HL-60 (cell line): ENCODE data around the gene INHA.

Experiments used
- DNase-seq, 2 experiments: peaks; one replicate each; pipeline ENCODE4 v3.0.0-alpha.2; 2010 to 2020; ENCODE audit warnings: low read depth in 1 of 2, low spot score in 1 of 2
- H3K27ac ChIP-seq: fragments of 250-450 bp; sonication (Bioruptor Pico); replicated peaks from 2 replicates; pipeline ENCODE4 v1.5.1; 2020; ENCODE audit warnings: mild to moderate bottlenecking, moderate library complexity
- H3K27me3 ChIP-seq: fragments of 250-450 bp; sonication (Bioruptor Pico); 2 replicates; pipeline ENCODE4 v1.5.1; 2021; ENCODE audit warnings: mild to moderate bottlenecking, moderate library complexity; ENCODE audit not compliant: insufficient read depth, poor library complexity, severe bottlenecking
- H3K4me3 ChIP-seq: replicated peaks from 2 replicates; pipeline ENCODE4 v1.5.1; 2011; ENCODE audit warnings: mild to moderate bottlenecking, control low read depth, low read length; ENCODE audit not compliant: insufficient read depth
- GABPA ChIP-seq: IDR thresholded peaks from 2 replicates; pipeline ENCODE4 v1.6.1; 2012; ENCODE audit warnings: low read depth
- POLR2AphosphoS5 ChIP-seq: IDR thresholded peaks from 2 replicates; pipeline ENCODE4 v1.6.1; 2012; ENCODE audit warnings: low read depth
- SPI1 ChIP-seq: IDR thresholded peaks from 2 replicates; pipeline ENCODE4 v1.6.1; 2012; ENCODE audit warnings: low read depth, mild to moderate bottlenecking, borderline replicate concordance
- TF ChIP-seq, protein P1 (sequence below): IDR thresholded peaks from one replicate; pipeline ENCODE4 v1.5.1; 2011; ENCODE audit warnings: low read length, control low read depth, inconsistent platforms; ENCODE audit not compliant: insufficient read depth
- TF ChIP-seq, protein P2 (sequence below): IDR thresholded peaks from 2 replicates; pipeline ENCODE4 v1.6.1; 2012; ENCODE audit warnings: low read depth; ENCODE audit not compliant: insufficient replicate concordance

INHA gene

DNA sequence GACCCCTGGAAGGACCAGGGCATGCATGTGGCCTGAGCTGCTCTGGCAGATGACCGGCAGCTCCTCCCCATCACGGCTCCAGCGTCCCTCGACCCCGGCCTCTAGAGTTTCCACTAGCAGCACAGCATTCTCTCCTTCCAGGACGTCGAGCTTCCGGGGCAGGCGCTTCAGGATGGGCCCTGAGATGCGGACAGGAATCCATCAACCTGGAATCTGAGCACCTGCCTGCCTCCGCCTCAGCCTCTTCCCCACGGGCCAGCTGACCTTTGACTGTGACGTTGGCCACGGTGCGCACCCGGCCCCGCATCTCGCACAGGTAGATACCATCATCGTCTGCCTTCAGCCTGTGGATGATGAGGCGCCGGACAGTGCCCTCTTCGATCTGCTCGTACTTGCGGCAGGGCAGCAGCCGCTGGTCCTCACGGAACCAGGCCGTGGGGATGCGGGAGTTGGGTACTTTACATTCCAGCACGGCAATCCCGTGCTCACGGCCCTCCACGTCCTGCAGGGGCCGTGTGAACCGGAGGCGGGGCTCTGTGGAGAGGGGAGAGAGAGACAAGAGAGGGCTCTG is 4.2 kb upstream of the INHA start:
- TF ChIP-seq, protein P1, sequence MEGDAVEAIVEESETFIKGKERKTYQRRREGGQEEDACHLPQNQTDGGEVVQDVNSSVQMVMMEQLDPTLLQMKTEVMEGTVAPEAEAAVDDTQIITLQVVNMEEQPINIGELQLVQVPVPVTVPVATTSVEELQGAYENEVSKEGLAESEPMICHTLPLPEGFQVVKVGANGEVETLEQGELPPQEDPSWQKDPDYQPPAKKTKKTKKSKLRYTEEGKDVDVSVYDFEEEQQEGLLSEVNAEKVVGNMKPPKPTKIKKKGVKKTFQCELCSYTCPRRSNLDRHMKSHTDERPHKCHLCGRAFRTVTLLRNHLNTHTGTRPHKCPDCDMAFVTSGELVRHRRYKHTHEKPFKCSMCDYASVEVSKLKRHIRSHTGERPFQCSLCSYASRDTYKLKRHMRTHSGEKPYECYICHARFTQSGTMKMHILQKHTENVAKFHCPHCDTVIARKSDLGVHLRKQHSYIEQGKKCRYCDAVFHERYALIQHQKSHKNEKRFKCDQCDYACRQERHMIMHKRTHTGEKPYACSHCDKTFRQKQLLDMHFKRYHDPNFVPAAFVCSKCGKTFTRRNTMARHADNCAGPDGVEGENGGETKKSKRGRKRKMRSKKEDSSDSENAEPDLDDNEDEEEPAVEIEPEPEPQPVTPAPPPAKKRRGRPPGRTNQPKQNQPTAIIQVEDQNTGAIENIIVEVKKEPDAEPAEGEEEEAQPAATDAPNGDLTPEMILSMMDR = no peak
- TF ChIP-seq SPI1 (no peak), POLR2AphosphoS5 (no peak), GABPA (no peak)
- TF ChIP-seq, protein P2, sequence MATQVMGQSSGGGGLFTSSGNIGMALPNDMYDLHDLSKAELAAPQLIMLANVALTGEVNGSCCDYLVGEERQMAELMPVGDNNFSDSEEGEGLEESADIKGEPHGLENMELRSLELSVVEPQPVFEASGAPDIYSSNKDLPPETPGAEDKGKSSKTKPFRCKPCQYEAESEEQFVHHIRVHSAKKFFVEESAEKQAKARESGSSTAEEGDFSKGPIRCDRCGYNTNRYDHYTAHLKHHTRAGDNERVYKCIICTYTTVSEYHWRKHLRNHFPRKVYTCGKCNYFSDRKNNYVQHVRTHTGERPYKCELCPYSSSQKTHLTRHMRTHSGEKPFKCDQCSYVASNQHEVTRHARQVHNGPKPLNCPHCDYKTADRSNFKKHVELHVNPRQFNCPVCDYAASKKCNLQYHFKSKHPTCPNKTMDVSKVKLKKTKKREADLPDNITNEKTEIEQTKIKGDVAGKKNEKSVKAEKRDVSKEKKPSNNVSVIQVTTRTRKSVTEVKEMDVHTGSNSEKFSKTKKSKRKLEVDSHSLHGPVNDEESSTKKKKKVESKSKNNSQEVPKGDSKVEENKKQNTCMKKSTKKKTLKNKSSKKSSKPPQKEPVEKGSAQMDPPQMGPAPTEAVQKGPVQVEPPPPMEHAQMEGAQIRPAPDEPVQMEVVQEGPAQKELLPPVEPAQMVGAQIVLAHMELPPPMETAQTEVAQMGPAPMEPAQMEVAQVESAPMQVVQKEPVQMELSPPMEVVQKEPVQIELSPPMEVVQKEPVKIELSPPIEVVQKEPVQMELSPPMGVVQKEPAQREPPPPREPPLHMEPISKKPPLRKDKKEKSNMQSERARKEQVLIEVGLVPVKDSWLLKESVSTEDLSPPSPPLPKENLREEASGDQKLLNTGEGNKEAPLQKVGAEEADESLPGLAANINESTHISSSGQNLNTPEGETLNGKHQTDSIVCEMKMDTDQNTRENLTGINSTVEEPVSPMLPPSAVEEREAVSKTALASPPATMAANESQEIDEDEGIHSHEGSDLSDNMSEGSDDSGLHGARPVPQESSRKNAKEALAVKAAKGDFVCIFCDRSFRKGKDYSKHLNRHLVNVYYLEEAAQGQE = no peak
- DNase-seq = no peak
- Histone ChIP-seq H3K27me3 (peaks cover 9% of the 10 kb centered on the region), H3K27ac (no peak overlapping the region), H3K4me3 (no peak overlapping the region)

DNA sequence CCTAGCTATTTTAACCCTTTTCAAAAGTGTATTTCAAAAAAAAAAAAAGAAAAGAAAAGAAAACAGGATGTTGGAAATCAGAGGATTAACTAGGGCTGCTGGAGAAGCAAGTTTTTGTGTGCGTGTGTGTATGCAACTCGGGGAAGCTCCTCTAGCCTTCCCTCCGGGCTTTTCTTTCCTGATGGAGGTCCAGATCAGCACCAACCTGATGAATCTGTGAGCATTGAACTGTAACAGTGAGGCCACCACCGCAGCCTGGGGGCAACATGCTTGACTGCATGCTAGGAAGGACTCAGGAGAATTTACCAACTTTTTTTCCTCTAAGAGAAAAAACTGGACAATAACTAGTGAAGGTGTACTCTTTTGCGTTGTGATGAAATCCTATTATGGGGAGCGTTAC is 3.1 kb upstream of the INHA start:
- Histone ChIP-seq H3K27me3 (peaks cover 9% of the 10 kb centered on the region), H3K4me3 (no peak overlapping the region), H3K27ac (no peak overlapping the region)
- TF ChIP-seq, protein P2 = no peak
- TF ChIP-seq SPI1 (no peak), POLR2AphosphoS5 (no peak), GABPA (no peak)
- TF ChIP-seq, protein P1 = no peak
- no peak for DNase-seq

DNA sequence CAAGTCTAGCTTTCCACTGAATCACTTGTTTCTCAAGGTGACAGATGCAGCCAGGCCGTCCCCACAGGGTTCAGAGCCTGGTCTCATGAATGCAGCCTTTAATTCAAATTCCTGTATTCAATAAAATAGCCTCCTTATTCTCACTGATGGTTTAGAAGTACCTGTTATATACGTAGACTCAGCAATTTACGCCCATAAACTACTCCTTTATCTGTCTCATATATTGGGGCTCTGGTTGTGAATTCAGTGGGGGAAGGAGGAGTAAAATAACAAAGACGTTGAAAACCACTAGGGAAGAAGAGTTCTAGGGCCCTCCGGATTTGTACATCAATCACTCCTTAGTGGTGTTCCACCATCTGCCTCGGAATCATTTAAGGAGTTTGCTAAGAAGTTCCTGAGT is 2.5 kb upstream of the INHA start:
- Histone ChIP-seq H3K4me3 (no peak overlapping the region), H3K27ac (no peak overlapping the region), H3K27me3 (peaks cover 9% of the 10 kb centered on the region)
- DNase-seq = no peak
- TF ChIP-seq SPI1 (no peak), GABPA (no peak), POLR2AphosphoS5 (no peak)
- TF ChIP-seq, protein P1 = no peak
- TF ChIP-seq, protein P2 = no peak
